ENCODE data around the gene FAM219A.
A peak's percentile ranks its signal among the peaks of the same experiment; 100 is the strongest.

Gene FAM219A

DNA sequence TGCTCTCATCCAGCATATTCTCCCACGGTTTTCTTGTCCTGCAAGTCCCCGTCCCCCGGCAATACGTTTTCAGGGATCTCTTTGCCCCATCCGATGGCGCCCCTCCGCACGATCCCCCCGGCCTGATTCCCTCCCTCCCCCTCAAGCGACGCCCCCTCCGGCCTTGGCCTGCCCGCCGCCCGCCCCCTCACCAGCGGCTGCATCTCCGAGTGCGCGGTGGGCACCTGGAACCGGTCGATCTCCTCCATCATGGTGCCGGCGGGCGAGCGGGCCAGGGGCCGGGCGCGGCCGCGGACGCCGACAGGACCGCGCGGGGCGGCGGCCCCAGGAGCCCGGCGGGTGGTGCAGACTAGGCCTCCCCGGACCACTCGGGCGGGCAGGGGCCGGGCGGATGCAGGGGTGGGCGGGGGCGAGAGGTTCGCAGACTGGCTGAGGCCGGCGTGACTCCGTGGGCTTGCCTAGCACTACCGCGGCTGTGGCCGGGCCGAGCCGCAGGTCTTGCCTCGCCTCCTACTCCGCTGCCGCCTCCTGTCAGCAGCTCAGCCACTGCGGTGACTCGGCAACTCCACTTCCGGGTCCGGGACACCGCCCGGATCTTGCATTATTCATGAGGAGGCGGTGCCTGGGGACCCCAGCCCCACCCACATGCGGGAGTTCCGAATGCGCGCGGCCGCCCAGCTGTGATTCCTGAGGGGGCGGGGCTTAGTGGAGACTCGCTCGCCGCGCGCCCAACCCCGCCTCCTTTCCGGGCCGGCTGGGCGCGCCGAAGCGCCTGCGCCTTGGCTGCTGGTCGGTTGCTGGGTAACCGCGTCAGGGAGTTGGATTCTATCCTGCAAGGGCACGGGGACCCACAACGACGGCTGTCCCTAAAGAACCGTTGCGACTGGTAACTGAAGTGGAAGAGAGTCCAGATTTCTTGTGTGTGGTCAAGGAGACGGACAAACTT lies at the start of gene FAM219A, which contains the start of gene DNAI1:
Gene FAM219A (minus strand): TSS at position 558 of the 946 bp plus-strand sequence. CDS start 307 bp downstream, at position 251.
Gene DNAI1 (plus strand): TSS at position 793 of the 946 bp plus-strand sequence. CDS start 201 bp downstream, outside the sequence.
- DNase-seq (ENCODE audit: low read depth in 3 of 3): peak; percentile 98 to 99 (median 99)

DNA sequence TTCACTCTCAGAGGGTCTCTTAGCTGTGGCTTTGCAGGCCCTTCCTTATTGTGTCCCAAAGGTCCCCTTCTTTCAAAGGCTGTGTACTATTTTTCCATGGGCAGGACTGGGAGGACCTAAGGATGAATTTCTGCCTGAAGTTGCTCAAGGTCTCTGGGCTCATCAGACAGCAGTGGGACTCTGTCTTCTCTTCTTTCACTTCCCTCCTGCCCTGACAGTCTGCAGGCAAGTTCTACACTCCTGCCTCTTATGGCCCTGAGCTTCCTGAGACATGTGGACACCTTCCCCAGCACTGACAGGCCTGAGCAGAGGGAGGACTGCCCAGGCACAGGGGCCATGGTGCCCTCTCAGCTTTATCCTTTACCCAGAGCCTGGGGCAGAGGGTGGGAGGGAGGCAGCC lies 49.6 kb upstream of the FAM219A start:
- no peak for DNase-seq (ENCODE audit: low read depth in 3 of 3)

- DNase-seq (ENCODE audit: low read depth in 3 of 3): no peak
Measured at GRCh38 chr9:34507556-34507955, 49.2 kb upstream of the FAM219A start.

DNA sequence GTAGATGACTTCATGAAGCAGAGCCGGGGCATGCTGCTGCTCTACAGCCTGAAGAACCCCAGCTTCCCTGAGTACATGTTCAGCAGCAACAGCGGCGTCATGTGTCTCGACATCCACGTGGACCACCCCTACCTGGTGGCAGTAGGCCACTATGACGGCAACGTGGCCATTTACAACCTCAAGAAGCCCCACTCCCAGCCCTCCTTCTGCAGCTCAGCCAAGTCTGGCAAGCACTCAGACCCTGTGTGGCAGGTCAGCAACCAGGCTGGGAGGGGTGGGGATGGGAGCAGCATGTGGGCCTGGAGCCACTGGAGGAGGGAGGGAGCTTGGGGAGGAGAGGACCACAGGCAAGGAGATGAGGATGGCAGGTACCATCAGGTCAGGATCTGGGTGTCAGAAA lies 48.3 kb upstream of the FAM219A start:
- DNase-seq (ENCODE audit: low read depth in 3 of 3): no peak

DNA sequence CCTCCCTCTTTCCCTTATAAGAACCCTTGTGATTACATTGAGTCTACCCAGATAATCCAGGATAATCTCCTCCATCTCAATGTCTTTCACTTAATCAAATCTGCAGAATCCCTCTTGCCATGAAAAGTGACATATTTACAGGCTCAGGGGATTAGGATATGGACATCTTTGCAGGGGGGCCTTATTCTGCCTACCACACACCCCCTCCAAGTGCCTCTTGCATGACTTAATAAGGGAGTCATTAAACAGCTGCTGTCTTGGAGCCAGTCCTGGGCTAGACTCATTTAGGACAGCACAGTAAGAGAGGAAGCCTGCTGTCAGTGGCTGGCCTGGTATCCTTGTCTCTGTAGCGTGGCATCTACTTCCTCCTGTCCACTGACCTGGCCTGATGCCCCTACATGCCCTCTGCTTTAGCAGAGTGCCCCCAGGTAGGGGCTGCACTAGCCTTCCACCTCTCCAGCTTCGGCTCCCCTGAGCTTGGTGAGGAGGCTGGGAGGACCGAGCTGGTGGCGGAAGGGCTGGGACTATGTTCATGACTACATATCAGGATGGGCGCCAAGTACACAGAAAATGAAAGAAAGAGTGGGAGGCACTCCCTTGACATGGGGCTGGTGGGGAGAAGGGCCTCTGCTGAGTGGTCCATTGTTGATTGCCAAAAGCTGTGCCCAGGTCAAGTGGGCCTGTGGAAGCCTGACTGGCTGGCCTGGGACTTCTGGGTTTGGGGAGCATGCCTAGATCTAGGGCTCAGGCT lies 47.2 kb upstream of the FAM219A start:
- no peak for DNase-seq (ENCODE audit: low read depth in 3 of 3)

DNA sequence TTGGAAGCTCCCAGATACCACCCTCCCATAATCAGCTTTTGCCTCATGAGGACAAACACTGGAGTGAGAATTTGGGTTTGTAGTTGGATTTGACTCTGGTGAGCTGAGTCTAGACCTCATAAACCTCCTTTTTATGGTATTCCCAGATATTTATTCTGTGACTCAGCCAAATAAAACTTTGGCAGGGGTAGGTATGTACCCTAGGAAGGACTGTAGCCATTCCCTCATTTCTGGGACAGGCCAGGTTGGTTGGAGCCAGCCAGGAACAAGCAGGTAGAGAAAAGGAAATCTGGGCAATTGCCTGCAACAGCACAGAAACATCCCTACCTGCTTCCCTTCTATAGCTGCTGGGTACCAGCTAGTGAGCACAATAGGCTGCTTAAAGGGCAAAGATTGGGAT lies 45.0 kb upstream of the FAM219A start:
- DNase-seq (ENCODE audit: low read depth in 3 of 3): no peak

GRCh38 chr9:34502891-34503290 lies 44.5 kb upstream of the FAM219A start:
- no peak for DNase-seq (ENCODE audit: low read depth in 3 of 3)

DNA sequence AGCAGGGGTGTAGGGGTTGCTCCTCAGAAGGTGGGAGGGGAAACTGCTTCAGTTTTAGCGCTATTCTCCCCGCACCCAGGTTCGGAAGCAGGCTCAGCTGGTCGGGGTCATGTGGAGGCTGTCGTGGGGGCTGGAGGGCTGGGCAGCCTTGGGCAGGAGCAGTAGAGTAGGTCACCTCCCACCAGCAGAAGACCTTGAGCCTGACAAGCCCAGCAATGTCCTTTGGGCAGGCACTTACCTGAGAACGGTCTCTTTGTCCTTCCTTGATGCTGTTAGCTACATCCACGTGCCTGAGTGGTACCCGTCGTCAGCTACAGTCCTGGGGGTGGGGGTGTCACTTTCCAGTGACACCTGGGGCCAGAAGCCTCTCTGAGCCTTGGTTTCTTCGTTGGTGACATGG lies 44.1 kb upstream of the FAM219A start:
- DNase-seq (ENCODE audit: low read depth in 3 of 3): no peak

- no peak for DNase-seq (ENCODE audit: low read depth in 3 of 3)
Measured at GRCh38 chr9:34501889-34502425, 43.6 kb upstream of the FAM219A start.

- DNase-seq (ENCODE audit: low read depth in 3 of 3): no peak
Measured at GRCh38 chr9:34501372-34501771, 43.0 kb upstream of the FAM219A start.

- peak; percentile 65 to 80 (median 76) for DNase-seq (ENCODE audit: low read depth in 3 of 3)
Measured at GRCh38 chr9:34500623-34501267, 42.4 kb upstream of the FAM219A start.

DNA sequence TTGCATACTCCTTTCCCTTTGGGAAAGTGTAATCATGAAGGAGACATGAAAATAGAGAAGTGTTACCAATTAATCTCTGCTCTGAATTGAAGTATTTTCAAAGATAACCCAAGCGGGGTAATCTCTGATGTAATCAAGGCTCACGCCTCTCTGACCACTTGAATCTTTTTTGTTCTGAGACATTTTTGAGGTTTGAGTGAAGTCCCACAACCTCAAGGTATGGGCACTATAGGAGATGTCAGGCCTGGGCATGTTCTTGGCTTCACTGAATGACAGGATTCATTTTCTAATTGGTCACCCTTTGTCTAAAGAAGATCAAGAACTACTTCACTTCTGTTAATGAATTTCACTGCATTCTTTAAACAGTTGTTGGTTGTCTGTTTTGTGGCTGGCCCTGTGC lies 40.7 kb upstream of the FAM219A start:
- no peak for DNase-seq (ENCODE audit: low read depth in 3 of 3)

DNA sequence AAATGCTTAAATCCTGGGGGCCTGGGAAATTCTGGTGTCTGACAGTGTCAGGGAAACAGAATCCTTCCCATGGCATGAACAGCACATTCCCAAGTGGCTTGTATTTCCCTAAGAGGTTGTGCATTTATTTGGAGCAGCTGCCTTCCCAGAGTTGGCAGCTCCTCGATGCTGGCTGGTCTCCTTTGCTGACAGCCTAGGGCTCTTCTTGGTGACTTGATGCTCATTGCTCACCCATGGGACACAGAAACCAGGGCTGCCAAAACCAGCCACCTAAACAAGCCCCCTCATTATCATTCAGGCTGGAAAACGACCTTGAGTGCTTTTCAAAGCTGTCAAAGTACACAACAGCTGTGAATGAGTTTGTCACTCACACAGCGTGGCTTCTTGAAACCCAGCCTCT lies 40.2 kb upstream of the FAM219A start:
- DNase-seq (ENCODE audit: low read depth in 3 of 3): no peak

- no peak for DNase-seq (ENCODE audit: low read depth in 3 of 3)
Measured at GRCh38 chr9:34496149-34496712, 37.9 kb upstream of the FAM219A start.

- DNase-seq (ENCODE audit: low read depth in 3 of 3): peak in 1 of 3 experiments; percentile 11
Measured at GRCh38 chr9:34493972-34494535, 35.7 kb upstream of the FAM219A start.

GRCh38 chr9:34492051-34492450 lies 33.7 kb upstream of the FAM219A start:
- DNase-seq (ENCODE audit: low read depth in 3 of 3): no peak

GRCh38 chr9:34491596-34491995 lies 33.2 kb upstream of the FAM219A start:
- DNase-seq (ENCODE audit: low read depth in 3 of 3): no peak

DNA sequence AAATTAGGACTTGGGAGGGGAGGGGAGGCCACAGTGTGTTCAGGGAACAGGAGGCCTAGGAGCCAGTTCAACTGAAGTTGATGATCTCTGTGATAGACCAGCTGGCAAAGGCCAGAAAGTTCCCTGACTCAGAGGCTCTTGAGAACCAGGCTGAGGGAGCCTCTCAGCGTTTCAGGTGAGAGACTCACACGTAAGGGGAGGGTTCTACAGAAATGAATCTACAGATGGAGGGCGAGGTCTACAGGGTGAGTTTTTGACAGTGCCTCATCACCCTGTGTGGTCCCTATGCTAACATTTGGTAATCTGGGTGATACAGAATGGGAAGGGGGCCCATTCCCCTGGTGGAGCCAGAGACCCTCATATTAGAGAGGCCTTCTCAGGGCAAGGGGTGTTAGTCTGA lies 32.4 kb upstream of the FAM219A start:
- no peak for DNase-seq (ENCODE audit: low read depth in 3 of 3)

DNA sequence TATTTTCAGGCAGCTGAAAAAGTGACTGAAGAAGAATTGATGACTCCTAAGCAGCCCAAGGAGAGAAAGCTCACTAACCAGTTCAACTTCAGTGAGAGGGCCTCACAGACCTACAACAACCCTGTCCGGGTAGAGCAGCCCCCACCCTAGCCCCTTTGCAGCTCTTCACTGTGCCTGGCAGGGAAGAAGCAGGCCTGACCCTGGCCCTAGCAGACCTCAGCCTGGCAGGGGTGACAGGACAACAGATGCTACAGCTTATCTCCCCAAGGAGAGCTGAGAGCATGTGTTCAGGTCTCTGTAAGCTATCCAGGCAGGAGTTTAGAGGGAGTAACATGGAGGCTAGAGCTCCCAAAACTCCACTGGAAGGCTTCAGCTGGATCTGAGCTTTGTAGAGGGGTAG lies 32.0 kb upstream of the FAM219A start:
- no peak for DNase-seq (ENCODE audit: low read depth in 3 of 3)

- DNase-seq (ENCODE audit: low read depth in 3 of 3): no peak
Measured at GRCh38 chr9:34486572-34486971, 28.2 kb upstream of the FAM219A start.

DNA sequence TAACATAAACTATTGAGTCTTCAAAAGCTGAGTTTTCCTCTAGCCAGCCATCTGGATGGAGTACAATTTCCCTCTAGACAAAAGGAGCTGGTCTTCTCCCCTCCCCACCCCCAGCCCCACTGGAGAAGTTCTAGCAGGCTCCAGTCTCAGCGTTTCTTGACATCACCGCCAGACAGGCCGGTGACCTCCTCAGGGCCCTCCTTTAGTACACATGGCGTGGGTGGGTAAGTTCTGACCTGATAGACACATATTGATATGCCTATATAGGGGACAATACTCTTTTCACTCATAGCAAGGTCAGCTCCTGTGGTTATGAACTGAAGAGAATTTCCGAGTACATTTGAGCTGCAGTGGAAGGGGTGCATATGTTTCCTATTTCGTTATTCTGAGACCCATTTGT lies 27.5 kb upstream of the FAM219A start:
- no peak for DNase-seq (ENCODE audit: low read depth in 3 of 3)
